ENCODE data around the gene ARIH1.

ARIH1 gene

DNA sequence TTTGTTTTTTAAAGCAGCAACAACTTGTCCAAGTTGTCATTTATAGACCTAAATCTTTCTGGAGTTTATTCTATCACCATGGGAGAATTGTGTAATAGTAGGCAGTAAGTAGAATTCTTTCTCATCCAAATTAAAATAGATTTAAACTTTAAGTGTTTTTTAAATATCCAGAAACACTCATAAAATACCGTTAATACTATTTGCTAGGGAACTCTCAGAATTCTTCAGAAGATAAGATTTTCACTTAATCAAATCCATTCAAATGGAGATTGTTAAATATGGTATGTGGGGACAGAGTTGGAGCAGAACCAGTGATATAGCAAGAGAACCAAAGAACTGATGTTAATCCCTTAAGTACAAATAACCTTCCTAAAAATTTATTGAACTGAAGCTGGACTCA, 71.0 kb downstream of the ARIH1 start:
- ATAC-seq (ENCODE audit: low read depth) (no peak), DNase-seq (ENCODE audit: low spot score) (no peak)
- TF ChIP-seq, protein P1, sequence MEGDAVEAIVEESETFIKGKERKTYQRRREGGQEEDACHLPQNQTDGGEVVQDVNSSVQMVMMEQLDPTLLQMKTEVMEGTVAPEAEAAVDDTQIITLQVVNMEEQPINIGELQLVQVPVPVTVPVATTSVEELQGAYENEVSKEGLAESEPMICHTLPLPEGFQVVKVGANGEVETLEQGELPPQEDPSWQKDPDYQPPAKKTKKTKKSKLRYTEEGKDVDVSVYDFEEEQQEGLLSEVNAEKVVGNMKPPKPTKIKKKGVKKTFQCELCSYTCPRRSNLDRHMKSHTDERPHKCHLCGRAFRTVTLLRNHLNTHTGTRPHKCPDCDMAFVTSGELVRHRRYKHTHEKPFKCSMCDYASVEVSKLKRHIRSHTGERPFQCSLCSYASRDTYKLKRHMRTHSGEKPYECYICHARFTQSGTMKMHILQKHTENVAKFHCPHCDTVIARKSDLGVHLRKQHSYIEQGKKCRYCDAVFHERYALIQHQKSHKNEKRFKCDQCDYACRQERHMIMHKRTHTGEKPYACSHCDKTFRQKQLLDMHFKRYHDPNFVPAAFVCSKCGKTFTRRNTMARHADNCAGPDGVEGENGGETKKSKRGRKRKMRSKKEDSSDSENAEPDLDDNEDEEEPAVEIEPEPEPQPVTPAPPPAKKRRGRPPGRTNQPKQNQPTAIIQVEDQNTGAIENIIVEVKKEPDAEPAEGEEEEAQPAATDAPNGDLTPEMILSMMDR (IDR thresholded peaks at IDR 0.05; ENCODE audit: poor library complexity, severe bottlenecking), result no peak

DNA sequence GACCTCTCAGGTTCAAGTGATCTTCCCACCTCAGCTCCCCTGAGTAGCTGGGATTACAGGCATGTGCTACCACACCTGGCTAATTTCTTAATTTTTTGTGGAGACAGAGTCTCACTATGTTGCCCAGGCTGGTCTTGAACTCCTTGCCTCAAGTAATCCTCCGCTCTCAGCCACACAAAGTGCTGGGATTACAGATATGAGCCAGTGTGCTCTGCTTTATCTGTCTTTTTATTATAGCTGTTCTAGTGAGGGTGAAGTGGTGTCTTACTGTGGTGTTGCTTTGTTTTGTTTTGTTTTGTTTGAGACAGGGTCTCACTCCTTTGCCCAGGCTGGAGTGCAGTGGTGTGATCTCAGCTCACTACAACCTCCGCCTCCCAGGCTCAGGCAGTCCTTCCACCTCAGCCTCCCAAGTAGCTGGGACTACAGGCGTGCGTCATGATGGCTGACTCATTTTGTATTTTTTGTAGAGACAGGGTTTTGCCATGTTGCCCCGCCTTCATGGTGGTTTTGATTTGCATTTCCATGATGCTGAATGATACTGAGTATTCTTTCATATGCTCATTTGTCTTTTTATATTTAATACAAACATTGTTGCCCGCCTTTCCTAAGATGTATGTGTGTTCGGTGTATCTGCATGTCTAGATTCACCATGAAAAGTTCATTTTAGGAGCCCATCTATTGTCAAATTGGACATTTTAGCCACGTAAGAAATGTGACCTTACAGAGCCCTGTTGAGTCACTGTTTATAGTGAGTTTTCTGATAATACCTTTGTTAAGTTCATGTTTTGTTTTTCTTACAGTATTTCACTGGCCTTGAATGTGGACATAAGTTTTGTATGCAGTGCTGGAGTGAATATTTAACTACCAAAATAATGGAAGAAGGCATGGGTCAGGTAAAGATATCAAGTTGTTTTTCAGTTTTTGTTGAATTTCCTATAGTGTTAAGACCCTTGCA, 80.6 kb downstream of the ARIH1 start:
- DNase-seq (ENCODE audit: low spot score), result no peak
- Histone ChIP-seq H3K27ac (ENCODE audit: poor library complexity, severe bottlenecking) (no peak overlapping the region), H3K9me3 (ENCODE audit: severe bottlenecking) (no peaks in the 10 kb centered on the region), H3K4me1 (ENCODE audit: insufficient read depth, poor library complexity, severe bottlenecking) (peaks cover 4% of the 10 kb centered on the region), H3K36me3 (ENCODE audit: low read depth) (peaks cover 68% of the 10 kb centered on the region), H3K27me3 (ENCODE audit: insufficient read depth, poor library complexity, severe bottlenecking) (no peaks in the 10 kb centered on the region), H3K4me3 (ENCODE audit: severe bottlenecking) (no peak overlapping the region)
- ATAC-seq (ENCODE audit: low read depth), result peak; percentile 87
- TF ChIP-seq, protein P1 (IDR thresholded peaks at IDR 0.05; ENCODE audit: poor library complexity, severe bottlenecking), result no peak

More for the DNA sequence above, 71.0 kb downstream of the ARIH1 start:
- Histone ChIP-seq H3K9me3 (ENCODE audit: severe bottlenecking) (peaks cover 2% of the 10 kb centered on the region), H3K27ac (ENCODE audit: poor library complexity, severe bottlenecking) (no peak overlapping the region), H3K4me1 (ENCODE audit: insufficient read depth, poor library complexity, severe bottlenecking) (no peaks in the 10 kb centered on the region), H3K36me3 (ENCODE audit: low read depth) (peaks cover 49% of the 10 kb centered on the region), H3K4me3 (ENCODE audit: severe bottlenecking) (no peak overlapping the region), H3K27me3 (ENCODE audit: insufficient read depth, poor library complexity, severe bottlenecking) (no peaks in the 10 kb centered on the region)

DNA sequence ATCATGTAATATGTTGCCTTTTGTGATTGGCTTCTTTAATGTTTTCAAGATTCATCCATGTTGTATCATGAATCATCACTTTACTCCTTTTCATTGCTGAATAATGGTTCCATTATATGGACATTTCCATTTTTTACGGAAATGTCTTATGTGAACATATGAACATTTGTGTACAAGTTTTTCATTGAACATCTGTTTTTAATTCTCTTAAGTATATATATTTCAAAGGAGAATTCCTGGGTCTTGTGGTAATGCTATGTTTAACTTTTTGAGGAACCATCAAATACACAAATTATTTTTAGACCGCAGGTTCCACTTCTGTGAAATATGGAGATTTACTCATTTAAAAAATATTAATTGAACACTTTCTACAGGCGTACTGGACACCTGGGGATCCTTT, 85.7 kb downstream of the ARIH1 start:
- TF ChIP-seq, protein P1 (IDR thresholded peaks at IDR 0.05; ENCODE audit: poor library complexity, severe bottlenecking), result no peak
- Histone ChIP-seq H3K9me3 (ENCODE audit: severe bottlenecking) (no peaks in the 10 kb centered on the region), H3K36me3 (ENCODE audit: low read depth) (peaks cover 90% of the 10 kb centered on the region), H3K4me1 (ENCODE audit: insufficient read depth, poor library complexity, severe bottlenecking) (no peaks in the 10 kb centered on the region), H3K4me3 (ENCODE audit: severe bottlenecking) (no peak overlapping the region), H3K27ac (ENCODE audit: poor library complexity, severe bottlenecking) (no peak overlapping the region), H3K27me3 (ENCODE audit: insufficient read depth, poor library complexity, severe bottlenecking) (no peaks in the 10 kb centered on the region)
- DNase-seq (ENCODE audit: low spot score), result no peak
- ATAC-seq (ENCODE audit: low read depth), result no peak

DNA sequence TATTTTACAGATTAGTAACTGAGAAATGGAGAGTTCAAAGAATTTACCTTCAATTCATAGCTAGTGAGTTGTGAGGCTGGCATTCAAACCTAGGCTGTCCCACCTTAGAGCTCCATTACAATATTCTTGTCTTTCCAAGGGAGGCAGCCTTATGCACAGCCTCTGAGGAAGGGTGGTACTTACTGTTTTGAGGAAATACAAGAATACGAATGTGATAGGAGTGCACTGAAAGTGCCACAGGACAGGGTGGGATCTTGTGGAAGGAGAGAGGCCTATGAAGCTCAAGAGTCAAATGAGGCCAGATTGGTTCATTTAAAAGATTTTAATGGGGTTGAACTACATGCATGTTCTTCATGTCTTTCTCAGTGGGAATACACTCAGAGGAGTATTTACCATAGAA, 86.3 kb downstream of the ARIH1 start:
- Histone ChIP-seq H3K27ac (ENCODE audit: poor library complexity, severe bottlenecking) (no peak overlapping the region), H3K4me3 (ENCODE audit: severe bottlenecking) (no peak overlapping the region), H3K36me3 (ENCODE audit: low read depth) (peaks cover 90% of the 10 kb centered on the region), H3K4me1 (ENCODE audit: insufficient read depth, poor library complexity, severe bottlenecking) (no peaks in the 10 kb centered on the region), H3K27me3 (ENCODE audit: insufficient read depth, poor library complexity, severe bottlenecking) (no peaks in the 10 kb centered on the region), H3K9me3 (ENCODE audit: severe bottlenecking) (no peaks in the 10 kb centered on the region)
- DNase-seq (ENCODE audit: low spot score) (no peak), ATAC-seq (ENCODE audit: low read depth) (no peak)
- TF ChIP-seq, protein P1 (IDR thresholded peaks at IDR 0.05; ENCODE audit: poor library complexity, severe bottlenecking), result no peak

DNA sequence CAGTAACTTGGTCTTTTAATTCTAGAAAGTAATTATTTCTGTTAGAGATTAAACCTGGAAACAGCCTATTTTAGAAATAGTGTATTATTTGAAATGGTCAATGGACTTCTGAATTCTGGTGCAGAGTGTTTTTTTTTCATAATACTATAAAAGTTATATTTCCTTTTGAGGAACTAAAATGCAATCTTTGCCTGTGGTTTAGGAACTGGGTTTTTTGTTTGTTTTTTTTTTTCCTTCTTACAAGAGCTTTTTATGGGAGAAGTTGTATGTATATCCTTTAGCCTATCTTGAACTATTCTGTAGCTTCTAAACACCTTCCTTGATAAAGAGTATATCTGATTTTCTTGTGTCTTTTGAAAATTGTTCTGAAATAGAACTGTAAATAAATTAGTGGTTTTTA, 88.3 kb downstream of the ARIH1 start:
- no peaks in the 10 kb centered on the region for H3K9me3 ChIP-seq (ENCODE audit: severe bottlenecking)
- TF ChIP-seq, protein P1 (IDR thresholded peaks at IDR 0.05; ENCODE audit: poor library complexity, severe bottlenecking), result no peak
- H3K4me3 ChIP-seq (ENCODE audit: severe bottlenecking), result no peak overlapping the region
- no peaks in the 10 kb centered on the region for H3K4me1 ChIP-seq (ENCODE audit: insufficient read depth, poor library complexity, severe bottlenecking)
- ATAC-seq (ENCODE audit: low read depth) (no peak), DNase-seq (ENCODE audit: low spot score) (no peak)
- H3K27me3 ChIP-seq (ENCODE audit: insufficient read depth, poor library complexity, severe bottlenecking), result no peaks in the 10 kb centered on the region
- peaks cover 90% of the 10 kb centered on the region for H3K36me3 ChIP-seq (ENCODE audit: low read depth)
- H3K27ac ChIP-seq (ENCODE audit: poor library complexity, severe bottlenecking), result no peak overlapping the region

Data from RWPE2 (cell line).